ENCODE results near the gene ZNF823. TPM values are rescaled to one million over a fixed set of nuclear protein-coding genes. Genes with fewer than 3 reads are reported as not detected.

Gene ZNF823
- total RNA-seq, 1 experiment from 2014 or later, result 0.10 TPM

DNA sequence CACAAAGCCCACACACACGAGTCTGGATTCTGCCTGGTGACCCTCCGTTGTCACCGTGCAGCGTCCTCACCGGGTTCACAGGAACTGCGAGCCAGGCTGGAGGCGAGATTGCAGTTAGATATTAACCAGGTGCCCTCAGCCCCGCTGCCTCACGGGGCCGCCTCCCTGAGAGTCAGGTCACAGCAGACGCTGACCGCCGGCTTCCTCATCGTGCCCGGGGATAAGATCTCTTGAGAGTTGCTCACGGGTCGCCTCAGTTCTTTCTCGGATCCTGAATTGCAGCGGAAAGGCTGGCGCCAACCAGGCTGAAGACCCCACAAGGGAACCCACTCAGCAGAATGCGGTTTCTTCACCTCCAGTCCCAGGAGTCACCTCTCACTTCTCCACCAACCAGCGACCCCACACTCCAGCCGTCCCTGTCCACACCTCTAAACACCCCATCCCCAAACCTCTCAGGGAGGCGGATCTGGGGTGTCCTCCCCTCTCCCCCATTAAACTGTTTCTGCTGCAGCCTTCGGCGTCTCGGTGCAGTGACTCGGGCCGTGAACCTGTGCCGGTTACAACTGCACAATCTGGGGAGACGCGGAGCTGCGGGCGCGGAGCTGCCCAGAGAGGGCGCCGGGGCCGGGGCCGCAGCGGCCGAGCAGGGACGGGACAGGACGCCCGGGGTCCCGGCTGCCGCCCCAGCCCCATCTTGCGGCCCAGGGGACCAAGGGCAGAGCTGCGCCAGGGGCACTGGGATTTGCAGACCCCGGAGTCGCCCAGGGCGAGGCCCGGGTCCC lies 591 bp downstream of the ZNF823 start:
- no peak for DNase-seq (ENCODE audit: extremely low read depth, low read depth)

DNA sequence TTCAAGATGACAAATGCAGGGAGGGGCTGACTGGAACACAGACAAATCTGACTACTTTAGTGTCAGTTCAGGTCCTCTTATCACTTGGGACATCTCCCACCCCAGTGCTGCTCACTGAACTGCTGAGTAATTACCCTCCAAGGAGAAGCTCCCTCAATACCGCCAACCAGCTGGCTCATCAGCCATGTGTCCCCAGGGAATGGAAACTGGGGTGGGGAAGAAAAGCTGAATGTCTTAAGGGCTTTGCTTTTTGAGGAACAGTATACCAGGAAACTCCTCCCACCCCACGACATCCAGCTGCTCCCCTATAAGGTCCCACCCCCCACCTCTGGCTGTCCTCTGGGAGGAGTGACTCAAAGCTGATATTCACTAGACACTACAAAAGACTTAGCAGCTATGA lies 2.0 kb downstream of the ZNF823 start:
- DNase-seq (ENCODE audit: extremely low read depth, low read depth), result no peak

DNA sequence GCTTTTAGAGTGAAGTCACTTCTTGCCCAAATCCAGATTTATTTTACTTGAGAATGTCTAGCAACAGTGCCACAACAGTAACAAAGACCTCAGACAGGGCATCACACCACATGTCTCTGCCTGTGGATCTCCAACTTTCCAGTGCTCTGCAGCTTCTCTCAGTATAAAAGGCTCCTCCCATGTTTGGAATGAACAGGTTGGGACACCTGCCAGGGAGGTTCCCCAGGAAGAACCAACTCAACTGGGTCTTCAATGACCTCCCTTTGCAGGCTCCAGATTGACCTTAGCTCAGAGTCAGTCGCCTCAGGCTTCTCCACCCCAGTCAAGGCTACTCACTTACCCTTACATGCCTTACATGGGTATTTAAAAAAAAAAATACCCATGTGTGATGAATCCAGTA lies 3.4 kb downstream of the ZNF823 start:
- no peak for DNase-seq (ENCODE audit: extremely low read depth, low read depth)

DNA sequence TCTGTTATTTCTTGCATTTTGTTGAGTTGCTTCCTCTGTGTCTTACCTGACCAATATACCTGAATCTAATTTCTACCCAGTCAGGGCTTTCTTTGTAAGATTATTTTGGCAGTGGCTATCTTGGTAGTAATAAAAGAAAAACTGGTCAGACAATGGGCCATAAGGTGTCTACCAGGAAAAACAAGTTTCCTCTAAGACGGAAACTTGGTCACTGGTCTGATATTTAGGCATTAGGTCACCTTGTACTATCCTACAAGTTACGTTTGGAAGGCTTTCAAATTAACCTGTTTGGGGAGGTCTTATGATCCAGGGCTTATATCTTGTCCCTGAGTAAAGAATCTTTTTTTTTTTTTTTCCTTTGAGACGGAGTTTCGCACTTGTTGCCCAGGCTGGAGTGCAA lies 9.2 kb downstream of the ZNF823 start:
- DNase-seq (ENCODE audit: extremely low read depth, low read depth), result no peak

DNA sequence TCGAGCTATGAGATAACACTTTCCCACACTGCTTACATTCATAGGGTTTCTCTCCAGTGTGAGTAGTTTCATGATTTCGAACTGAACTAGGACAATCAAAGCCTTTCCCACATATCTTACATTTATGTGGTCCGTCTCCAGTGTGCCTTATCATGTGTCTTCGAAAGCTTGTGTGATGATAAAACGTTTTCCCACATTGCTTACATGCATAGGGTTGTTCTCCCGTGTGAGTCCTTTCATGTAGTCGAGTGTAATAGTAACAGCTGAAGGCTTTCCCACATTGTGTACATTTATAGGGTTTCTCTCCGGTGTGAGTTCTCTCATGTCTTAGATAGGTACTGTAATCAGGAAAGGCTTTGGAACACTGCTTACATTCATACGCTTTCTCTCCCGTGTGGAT lies 16.3 kb downstream of the ZNF823 start:
- no peak for DNase-seq (ENCODE audit: extremely low read depth, low read depth)

DNA sequence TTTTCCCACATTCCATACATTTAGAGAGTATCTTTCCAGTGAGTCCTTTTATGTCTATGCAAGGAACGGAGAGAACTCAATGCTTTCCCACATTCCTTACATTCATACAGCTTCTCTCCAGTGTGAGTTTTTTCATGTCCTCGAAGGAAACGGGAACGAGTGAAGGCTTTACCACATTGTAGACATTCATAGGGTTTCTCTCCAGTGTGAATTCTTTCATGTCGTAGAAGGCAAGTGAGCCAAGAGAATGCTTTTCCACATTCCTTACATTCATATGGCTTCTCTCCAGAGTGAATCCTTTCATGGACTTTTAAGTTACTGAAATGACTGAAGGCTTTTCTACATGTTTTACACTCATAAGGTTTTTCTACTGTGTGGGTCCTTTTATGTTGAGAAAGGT lies 17.1 kb downstream of the ZNF823 start:
- no peak for DNase-seq (ENCODE audit: extremely low read depth, low read depth)

DNA sequence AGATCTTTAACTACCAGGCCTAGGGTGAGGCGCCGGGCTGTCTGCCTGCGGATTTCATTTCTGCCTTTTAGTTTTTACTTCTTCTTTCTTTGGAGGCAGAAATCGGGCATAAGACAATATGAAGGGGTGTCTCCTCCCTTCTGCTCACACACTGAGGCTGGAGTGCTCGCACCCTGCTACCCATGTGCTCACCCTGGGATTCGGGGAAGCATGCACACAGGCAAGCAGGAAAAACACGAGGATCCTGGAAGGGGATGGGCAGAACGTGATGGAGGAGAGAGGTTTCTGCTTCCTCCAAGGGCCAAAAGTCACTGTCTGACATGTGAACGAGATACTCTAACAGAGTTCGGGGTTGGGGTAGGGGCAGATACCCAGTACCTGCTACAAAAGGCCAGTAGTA lies 28.4 kb downstream of the ZNF823 start:
- no peak for DNase-seq (ENCODE audit: extremely low read depth, low read depth)

DNA sequence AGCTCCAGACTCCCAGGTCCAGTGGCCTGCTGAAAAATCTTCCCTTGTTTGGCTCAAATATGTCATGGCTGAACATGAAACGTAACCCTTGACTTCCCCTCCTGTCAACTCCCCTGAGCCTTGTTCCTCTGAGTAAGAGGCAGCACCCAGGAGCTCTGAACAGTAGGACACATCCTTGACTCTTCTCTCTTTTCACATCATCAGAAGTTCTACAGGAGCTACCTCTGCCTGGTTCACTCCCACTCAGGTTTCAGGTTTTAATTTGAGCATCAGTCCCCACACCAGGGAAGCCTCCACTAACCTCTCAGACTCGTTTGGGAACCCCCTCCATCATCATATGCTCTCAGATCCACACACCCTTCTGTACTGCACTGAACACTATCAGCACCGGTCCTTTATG lies 30.3 kb downstream of the ZNF823 start:
- DNase-seq (ENCODE audit: extremely low read depth, low read depth), result no peak

DNA sequence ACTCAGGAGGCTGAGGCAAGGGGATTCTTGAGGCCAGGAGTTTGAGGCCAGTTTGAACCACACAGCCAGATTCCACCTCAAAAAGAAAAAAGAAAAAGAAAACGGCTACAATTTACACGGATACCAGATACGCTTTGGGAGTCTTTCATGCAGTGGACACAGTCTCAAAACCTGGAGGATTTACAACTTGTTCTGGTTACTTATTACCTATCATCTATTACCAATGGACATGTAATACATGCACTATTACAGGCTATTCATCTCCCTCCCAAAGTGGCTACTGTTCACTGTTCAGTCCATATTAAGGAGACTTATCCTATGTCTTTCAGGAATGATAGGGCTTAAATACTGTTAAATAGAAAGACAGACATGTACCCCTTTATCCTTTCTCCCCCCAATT lies 33.3 kb downstream of the ZNF823 start:
- no peak for DNase-seq (ENCODE audit: extremely low read depth, low read depth)

DNA sequence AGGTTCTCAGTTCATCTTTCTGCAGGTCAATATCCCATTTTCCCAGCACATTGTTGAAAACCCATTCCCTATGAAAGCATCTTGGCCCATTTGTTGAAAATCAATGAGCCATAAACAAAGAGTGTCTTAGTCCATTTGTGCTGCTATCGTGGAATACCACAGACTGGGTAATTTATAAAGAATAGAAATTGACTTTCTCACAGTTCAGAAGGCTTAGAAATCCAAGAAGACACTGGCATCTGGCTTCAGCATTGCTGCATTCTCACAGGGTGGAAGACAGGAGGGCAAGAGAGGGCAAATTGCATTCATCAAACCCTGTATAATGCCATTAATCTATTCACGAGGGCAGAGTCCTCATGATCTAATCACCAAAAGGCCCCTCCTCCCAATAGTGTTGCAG lies 34.1 kb downstream of the ZNF823 start:
- no peak for DNase-seq (ENCODE audit: extremely low read depth, low read depth)

DNA sequence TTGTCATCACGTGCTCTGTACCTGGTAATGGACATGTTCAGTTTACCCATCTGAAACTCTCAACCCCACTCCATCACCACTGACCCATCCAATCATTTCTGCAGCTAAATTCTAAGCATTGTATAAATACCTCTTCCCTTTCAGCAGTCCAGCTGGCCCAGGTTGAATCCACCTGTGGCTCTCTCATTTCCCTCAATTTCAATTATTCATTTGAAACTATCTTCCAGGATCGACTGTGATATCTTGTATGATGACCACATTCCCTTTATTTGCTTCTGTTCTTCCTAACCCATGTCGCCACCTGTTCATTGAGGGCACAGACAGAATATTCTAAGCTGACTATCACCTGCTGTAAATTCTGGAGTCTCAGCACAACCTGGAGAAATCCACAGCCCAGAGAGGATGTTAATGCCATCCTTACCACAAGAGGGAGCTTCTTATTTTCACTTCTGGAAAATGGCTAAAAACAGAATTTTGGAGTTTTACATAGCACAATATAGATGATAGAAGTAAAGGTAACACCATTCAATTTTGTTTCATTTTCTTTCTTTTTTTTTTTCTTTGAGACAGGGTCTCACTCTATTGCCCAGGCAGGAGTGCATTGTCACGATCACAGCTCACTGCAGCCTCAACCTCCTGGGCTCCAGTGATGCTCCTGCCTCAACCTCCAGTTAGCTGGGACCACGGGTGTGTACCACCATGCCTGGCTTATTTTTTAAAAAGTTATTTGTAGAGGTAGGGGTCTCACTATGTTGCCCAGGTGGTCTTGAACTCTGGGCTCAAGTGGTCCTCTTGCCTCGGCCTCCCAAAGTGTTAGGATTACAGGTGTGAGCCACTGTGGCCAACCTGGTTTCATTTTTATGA lies 38.6 kb downstream of the ZNF823 start:
- peak; percentile 2 for DNase-seq (ENCODE audit: extremely low read depth, low read depth)

DNA sequence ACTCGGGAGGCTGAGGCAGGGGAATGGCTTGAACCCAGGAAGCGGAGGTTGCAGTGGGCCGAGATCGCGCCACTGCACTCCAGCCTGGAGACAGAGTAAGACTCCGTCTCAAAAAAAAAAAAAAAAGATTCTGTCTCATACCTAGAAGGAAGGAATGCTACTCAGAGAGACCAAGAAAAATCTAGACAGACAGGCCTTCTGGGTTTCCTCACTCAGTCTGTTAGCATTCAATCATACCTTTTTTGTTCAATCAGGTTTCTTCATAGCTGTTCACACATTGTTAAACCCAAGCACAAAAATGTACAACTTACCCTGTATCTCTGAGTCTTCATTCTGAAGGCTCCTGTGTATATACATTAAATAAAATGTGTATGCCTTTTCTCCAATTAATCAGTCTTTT lies 40.5 kb downstream of the ZNF823 start:
- no peak for DNase-seq (ENCODE audit: extremely low read depth, low read depth)

DNA sequence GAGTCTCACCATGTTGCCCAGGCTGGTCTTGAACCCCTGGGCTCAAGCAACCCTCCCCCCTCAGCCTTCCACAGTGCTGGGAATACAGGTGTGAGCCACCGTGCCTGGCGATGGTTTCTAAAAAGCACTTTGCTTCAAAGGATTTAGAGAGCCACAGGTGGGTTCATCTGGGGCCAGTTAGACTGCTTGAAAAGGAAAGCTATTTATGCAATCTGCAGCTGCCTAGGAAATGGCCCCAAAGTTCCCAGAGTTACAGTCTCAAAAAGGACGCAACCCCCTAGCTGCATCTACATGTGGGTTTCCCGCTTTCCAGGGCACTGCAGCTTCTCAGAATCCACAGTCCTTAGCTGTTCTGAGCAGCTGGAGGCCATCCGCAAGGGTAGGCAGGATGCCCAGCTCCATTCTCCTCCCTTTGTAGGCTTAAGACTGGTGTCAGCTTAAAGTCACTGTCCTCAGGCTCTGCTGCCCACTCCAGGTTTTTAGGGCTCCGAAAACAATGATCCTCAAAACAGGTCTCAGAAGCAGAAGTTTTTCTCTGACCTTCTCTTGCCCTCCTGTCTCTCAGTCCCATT lies 41.4 kb downstream of the ZNF823 start:
- DNase-seq (ENCODE audit: extremely low read depth, low read depth), result no peak

DNA sequence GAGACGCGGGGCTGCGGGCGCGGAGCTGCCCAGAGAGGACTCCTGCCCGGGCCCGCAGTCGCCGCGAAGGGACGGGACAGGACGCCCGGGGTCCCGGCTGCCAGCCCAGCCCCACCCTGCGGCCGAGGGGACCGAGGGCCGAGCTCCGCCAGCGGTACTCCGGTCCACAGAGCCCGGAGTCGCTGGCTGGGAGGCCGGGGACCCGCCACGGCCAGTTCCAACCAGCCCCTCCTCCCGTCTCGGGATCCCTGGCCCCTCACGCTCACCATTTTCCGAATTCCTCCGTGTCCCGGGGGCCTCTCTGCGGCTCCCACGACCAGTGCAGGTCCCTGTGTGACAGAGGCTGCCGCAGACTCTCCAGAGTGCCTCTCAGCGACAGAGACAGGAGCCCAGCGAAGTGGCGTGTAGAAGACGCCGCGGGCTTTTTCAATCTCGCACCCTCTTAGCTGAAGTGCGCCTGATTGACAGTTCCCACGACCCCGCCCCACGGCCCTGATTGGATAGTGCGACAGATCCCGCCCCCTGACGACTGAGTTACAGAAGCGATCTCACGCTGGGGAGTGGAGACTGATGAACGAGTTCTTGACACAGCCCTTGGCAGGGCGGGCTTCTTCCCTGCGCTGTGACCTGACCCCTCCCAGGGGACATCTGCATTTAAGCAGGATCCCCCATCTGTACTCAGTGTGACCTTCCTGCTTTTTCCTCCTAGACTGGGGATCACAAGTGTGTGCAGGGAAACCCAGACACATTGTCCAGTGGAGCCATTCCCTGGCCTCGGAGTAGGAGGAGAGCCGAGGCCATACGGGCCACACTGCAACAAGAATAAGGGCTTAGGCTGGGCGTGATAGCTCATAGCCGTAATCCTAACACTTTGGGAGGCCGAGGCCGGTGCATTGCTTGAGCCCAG lies 44.0 kb downstream of the ZNF823 start:
- peak; percentile 22 for DNase-seq (ENCODE audit: extremely low read depth, low read depth)

DNA sequence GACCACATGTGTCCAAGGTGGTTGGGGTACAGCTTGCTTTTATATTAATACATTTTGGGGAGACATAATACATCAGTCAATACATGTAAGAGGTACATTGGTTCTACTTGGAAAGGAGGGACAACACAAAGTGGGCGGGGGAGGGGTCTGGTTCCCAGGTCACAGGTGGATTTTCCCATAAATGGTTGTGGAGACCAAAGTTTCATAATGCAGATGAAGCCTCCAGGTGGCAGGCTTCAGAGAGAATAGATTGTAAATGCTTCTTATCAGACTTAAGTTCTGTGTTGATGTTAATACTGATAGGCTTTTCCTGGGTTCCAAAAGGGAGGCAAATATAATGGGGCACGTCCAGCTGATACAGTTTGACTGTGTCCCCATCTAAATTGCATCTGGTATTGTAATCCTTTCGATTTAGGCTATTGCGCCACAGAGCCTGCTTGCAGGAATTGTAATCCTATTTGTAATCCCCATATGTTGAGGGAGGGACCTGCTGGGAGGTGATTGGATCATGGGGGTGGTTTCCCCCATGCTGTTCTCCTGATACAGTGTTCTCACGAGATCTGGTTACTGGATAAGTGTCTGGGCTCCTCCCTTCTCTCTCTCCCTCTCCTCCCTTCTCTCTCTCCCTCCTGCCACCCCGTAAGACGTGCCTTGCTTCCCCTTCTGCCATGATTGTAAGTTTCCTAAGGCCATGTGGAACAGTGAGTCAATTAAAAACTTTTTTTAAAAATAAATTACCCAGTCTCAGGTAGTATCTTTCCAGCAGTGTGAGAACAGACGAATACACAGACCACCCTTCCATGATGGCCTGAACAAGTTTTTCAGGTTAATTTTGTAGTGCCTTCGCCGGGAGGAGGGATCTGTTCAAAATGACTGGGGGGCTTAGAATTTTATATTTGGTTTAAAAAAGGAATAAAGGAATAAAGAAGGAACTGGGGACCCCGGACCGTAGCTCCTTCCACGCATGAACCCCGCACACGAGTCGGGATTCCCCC lies 44.9 kb downstream of the ZNF823 start:
- DNase-seq (ENCODE audit: extremely low read depth, low read depth), result no peak

DNA sequence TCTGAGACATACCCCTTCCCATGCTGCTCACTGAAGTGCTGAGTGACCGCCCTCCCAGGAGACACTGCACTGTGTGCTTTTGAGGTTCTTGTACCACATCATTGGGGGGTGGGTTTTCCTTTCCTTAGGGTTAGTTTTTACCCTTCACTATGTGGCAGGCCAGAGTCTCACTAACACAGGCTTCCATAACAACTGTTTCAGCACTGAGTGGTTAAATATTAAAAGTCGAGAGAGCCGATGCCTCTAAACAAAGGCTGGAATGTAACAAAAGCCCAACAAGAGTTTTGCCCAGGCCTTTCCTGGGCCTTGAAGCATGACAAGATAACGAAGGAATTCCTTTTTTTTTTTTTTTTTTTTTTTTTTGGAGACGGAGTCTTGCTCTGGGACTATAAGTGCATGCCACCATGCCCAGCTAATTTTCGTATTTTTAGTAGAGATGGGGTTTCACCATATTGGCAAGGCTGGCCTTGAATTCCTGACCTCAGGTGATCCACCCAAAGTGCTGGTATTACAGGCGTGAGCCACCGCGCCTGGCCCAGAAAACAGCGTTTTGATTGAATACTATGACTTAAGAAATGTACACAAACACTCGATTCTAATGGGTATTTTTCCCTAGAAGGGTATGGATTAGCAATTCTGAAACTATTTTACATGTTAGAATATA lies 46.5 kb downstream of the ZNF823 start:
- no peak for DNase-seq (ENCODE audit: extremely low read depth, low read depth)

DNA sequence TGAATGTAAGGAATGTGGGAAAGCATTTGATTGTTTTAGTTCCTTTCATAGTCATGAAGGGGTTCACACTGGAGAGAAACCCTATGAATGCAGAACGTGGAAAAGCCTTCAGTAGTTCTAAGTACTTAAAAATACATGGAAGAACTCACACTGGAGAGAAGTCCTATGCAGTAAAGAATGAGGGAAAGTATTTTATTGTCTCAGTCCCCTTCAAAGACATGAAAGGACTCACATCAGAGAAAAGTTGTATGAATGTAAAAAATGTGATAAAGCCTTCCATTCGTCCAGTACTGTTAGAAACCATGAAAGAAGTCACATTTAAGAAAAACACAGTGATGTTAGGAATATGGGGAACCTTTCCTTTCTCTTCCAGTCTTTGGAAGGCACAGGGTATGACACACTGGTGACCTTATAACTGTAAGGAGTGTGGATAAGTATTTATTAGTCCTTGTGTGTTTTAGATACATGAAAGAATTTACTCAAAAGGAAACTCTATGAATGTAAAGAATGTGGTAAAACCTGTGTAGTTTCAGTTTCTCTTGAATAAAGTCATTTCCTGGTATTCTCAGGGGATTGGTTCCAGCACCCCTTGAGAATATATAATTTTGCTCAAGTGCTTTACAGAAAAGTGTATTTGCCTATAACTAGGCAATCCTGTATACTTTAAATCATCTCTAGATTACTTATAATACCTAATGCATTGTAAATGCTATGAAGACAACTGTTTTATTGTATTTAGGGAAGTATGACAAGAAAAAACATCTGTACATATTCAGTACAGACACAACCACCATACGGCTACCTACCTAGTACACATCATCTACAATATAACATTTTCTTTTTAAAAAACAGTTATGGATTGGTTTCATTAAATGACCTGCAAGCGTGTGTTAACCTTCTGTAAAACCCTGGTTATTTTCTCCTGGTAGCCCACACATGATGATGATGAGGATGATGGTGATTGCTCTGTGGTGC lies 52.8 kb downstream of the ZNF823 start:
- DNase-seq (ENCODE audit: extremely low read depth, low read depth), result no peak
